GM12891 (cell line): ENCODE results near the gene VAPB.

Experiments
- POLR2A ChIP-seq: IDR thresholded peaks from 2 replicates; pipeline ENCODE4 v1.6.1; 2011; ENCODE audit warnings: low read depth, low read length, control low read depth
- POLR2AphosphoS5 ChIP-seq: IDR thresholded peaks from 2 replicates; pipeline ENCODE4 v1.6.1; 2011; ENCODE audit warnings: low read depth, low read length, control low read depth
- POU2F2 ChIP-seq: IDR thresholded peaks from 2 replicates; pipeline ENCODE4 v1.6.1; 2011; ENCODE audit warnings: low read depth, mild to moderate bottlenecking, control low read depth, low read length, moderate library complexity
- TAF1 ChIP-seq: IDR thresholded peaks from 2 replicates; pipeline ENCODE4 v1.6.1; 2011; ENCODE audit warnings: low read depth, low read length, control low read depth

DNA sequence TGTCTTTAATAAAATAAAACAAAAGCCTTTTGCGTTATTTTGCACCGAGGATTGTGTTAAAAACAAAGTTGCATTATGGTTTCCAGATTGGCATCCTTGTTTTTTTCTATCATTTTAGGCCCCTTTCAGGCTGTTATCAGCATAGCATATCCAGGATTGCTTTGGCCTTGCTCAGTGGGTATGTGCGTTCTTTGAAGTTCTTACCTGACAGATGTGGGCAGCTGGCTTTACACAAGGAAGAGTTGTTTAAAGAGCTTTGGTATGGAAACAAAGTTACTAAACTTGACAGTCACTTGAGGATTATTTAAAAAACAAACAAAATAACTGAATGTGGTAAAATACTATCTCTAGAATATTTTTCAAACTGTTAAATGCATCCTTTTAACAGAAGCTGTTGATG lies 6.6 kb downstream of the VAPB start:
- no peak for TF ChIP-seq POLR2A
- no peak for TF ChIP-seq TAF1
- no peak for TF ChIP-seq POU2F2
- TF ChIP-seq POLR2AphosphoS5 = no peak
